DOHH2 (cell line): ENCODE data around the gene GCNT4.

Source experiments
- H3F3A ChIP-seq: fragments of 200-600 bp; sonication (generic), shearing (Covaris generic); 2 replicates; pipeline ENCODE4 v1.6.0; 2016; ENCODE audit warnings: antibody characterized with exemption, mild to moderate bottlenecking; ENCODE audit not compliant: control insufficient read depth, insufficient read depth
- H3K27ac ChIP-seq: fragments of 200-600 bp; sonication (generic); 2 replicates; pipeline ENCODE4 v1.5.1; 2014; ENCODE audit warnings: low read depth, mild to moderate bottlenecking, low read length, moderate library complexity
- H3K27me3 ChIP-seq: fragments of 200-600 bp; sonication (generic); 2 replicates; pipeline ENCODE4 v1.6.1; 2014; ENCODE audit warnings: mild to moderate bottlenecking, low read length, mixed read lengths; ENCODE audit not compliant: control insufficient read depth
- H3K36me3 ChIP-seq: fragments of 200-600 bp; sonication (generic); 2 replicates; pipeline ENCODE4 v1.6.1; 2014; ENCODE audit warnings: mild to moderate bottlenecking, low read length, moderate library complexity, mixed read lengths; ENCODE audit not compliant: control insufficient read depth
- H3K4me1 ChIP-seq: fragments of 200-600 bp; sonication (generic); 2 replicates; pipeline ENCODE4 v1.6.1; 2014; ENCODE audit warnings: mild to moderate bottlenecking, low read length, mixed read lengths; ENCODE audit not compliant: control insufficient read depth
- H3K4me2 ChIP-seq: fragments of 200-600 bp; sonication (generic); 2 replicates; pipeline ENCODE4 v1.6.0; 2014; ENCODE audit warnings: mild to moderate bottlenecking, low read length, moderate library complexity
- H3K4me3 ChIP-seq: fragments of 200-600 bp; sonication (generic); 2 replicates; pipeline ENCODE4 v1.5.1; 2014; ENCODE audit warnings: mild to moderate bottlenecking, low read length, mixed read lengths
- H3K79me2 ChIP-seq: fragments of 200-600 bp; sonication (generic); 2 replicates; pipeline ENCODE4 v1.6.1; 2014; ENCODE audit warnings: mild to moderate bottlenecking, low read length, mixed read lengths; ENCODE audit not compliant: control insufficient read depth
- H3K9me2 ChIP-seq: fragments of 200-600 bp; sonication (generic); replicated peaks from 2 replicates; pipeline ENCODE4 v1.6.1; 2014; ENCODE audit warnings: mild to moderate bottlenecking, low read length, mixed read lengths; ENCODE audit not compliant: control insufficient read depth
- H3K9me3 ChIP-seq: fragments of 200-600 bp; sonication (generic); 2 replicates; pipeline ENCODE4 v1.6.1; 2014; ENCODE audit warnings: antibody characterized with exemption, low read length, mixed read lengths; ENCODE audit not compliant: control insufficient read depth, insufficient read depth
- H4K20me1 ChIP-seq: fragments of 200-600 bp; sonication (generic); 2 replicates; pipeline ENCODE4 v1.6.0; 2014; ENCODE audit warnings: low read depth, mild to moderate bottlenecking, antibody characterized with exemption, low read length, moderate library complexity; ENCODE audit not compliant: control insufficient read depth, insufficient read depth
- CTCF ChIP-seq: fragments of 200-600 bp; sonication (generic); IDR thresholded peaks from one replicate; pipeline ENCODE4 v1.5.1; 2014; ENCODE audit warnings: antibody characterized with exemption, mild to moderate bottlenecking, low read depth, low read length; ENCODE audit not compliant: poor library complexity, severe bottlenecking
- EZH2phosphoT487 ChIP-seq: fragments of 200-600 bp; sonication (generic); IDR thresholded peaks from 2 replicates; pipeline ENCODE4 v1.6.1; 2017; ENCODE audit warnings: borderline replicate concordance, mild to moderate bottlenecking, antibody characterized with exemption, low read length, moderate library complexity, mixed read lengths

The GCNT4 gene

GRCh38 chr5:75057561-75057960 lies 5.2 kb upstream of the GCNT4 start:
- no peak for TF ChIP-seq CTCF
- no peak for TF ChIP-seq EZH2phosphoT487
- Histone ChIP-seq H4K20me1 (no peaks in the 10 kb centered on the region), H3K9me2 (no peaks in the 10 kb centered on the region), H3K9me3 (peaks cover 8% of the 10 kb centered on the region; the same call in 1 of the 2 replicates), H3K4me1 (no peaks in the 10 kb centered on the region), H3K36me3 (no peaks in the 10 kb centered on the region), H3K4me2 (no peak overlapping the region), H3K79me2 (no peaks in the 10 kb centered on the region), H3F3A (no peaks in the 10 kb centered on the region), H3K27me3 (no peaks in the 10 kb centered on the region), H3K27ac (no peak overlapping the region), H3K4me3 (no peak overlapping the region)

GRCh38 chr5:75055727-75056144 lies 3.4 kb upstream of the GCNT4 start:
- H3K4me2 ChIP-seq: no peak overlapping the region
- no peaks in the 10 kb centered on the region for H3K79me2 ChIP-seq
- no peaks in the 10 kb centered on the region for H3K4me1 ChIP-seq
- peaks cover 8% of the 10 kb centered on the region; the same call in 1 of the 2 replicates for H3K9me3 ChIP-seq
- peaks cover 10% of the 10 kb centered on the region; the same call in 1 of the 2 replicates for H3K27me3 ChIP-seq
- H3K27ac ChIP-seq: no peak overlapping the region
- no peaks in the 10 kb centered on the region for H4K20me1 ChIP-seq
- TF ChIP-seq EZH2phosphoT487: no peak
- no peak for TF ChIP-seq CTCF
- H3K36me3 ChIP-seq: no peaks in the 10 kb centered on the region
- no peak overlapping the region for H3K4me3 ChIP-seq
- H3F3A ChIP-seq: no peaks in the 10 kb centered on the region
- H3K9me2 ChIP-seq: no peaks in the 10 kb centered on the region

- H3K36me3 ChIP-seq: no peaks in the 10 kb centered on the region
- peaks cover 8% of the 10 kb centered on the region; the same call in 1 of the 2 replicates for H3K9me3 ChIP-seq
- H4K20me1 ChIP-seq: no peaks in the 10 kb centered on the region
- H3K4me2 ChIP-seq: no peak overlapping the region
- TF ChIP-seq EZH2phosphoT487 (no peak), CTCF (no peak)
- no peaks in the 10 kb centered on the region for H3K79me2 ChIP-seq
- peaks cover 10% of the 10 kb centered on the region; the same call in 1 of the 2 replicates for H3K27me3 ChIP-seq
- H3F3A ChIP-seq: no peaks in the 10 kb centered on the region
- no peaks in the 10 kb centered on the region for H3K4me1 ChIP-seq
- no peaks in the 10 kb centered on the region for H3K9me2 ChIP-seq
- H3K27ac ChIP-seq: no peak overlapping the region
- no peak overlapping the region for H3K4me3 ChIP-seq
Observed at GRCh38 chr5:75054134-75054930, 2.0 kb upstream of the GCNT4 start.
